Forelimb muscle (tissue), 1 donor: ENCODE measurements around the gene RABGEF1. TPM values are rescaled to one million over a fixed set of nuclear protein-coding genes. Genes with fewer than 3 reads are reported as not detected.
"Not testable (repeated sequence)": the region's sequence is repeated elsewhere in the genome, so short reads cannot be mapped to it uniquely, and the experiment has no call there.

Source experiments
- DNase-seq: peaks from one replicate; pipeline ENCODE4 v3.0.0-alpha.2; 2013; ENCODE audit warnings: low read depth
- polyA plus RNA-seq: library from polyadenylated mRNA; unstranded; fragments of 120-200 nt; gene quantifications from one replicate; pipeline ENCODE4 v1.2.1, GENCODE V29; 2013; ENCODE audit not compliant: insufficient read length

Gene RABGEF1
- polyA plus RNA-seq, 1 donor, result 18.0 TPM

- DNase-seq, result no peak
These were observed 5.4 kb upstream of the RABGEF1 start for GRCh38 chr7:66735154-66735553.

GRCh38 chr7:66735850-66736249, 4.7 kb upstream of the RABGEF1 start:
- DNase-seq, result no peak

GRCh38 chr7:66736892-66737291, 3.6 kb upstream of the RABGEF1 start:
- DNase-seq, result no peak

GRCh38 chr7:66737667-66738066, 2.9 kb upstream of the RABGEF1 start:
- no peak for DNase-seq

- DNase-seq, result no peak
These were observed 1.1 kb upstream of the RABGEF1 start for GRCh38 chr7:66739477-66739876.

- no peak for DNase-seq
These were observed 606 bp upstream of the RABGEF1 start for GRCh38 chr7:66739953-66740301.

- DNase-seq, result not testable (repeated sequence)
These were observed 612 bp downstream of the RABGEF1 start for GRCh38 chr7:66740980-66741709.

GRCh38 chr7:66741710-66742049, 1.1 kb downstream of the RABGEF1 start:
- no peak for DNase-seq

GRCh38 chr7:66742298-66742697, 1.8 kb downstream of the RABGEF1 start:
- not testable (repeated sequence) for DNase-seq

- no peak for DNase-seq
These were observed 3.4 kb downstream of the RABGEF1 start for GRCh38 chr7:66743920-66744319.

GRCh38 chr7:66747385-66747784, 6.9 kb downstream of the RABGEF1 start:
- no peak for DNase-seq

- no peak for DNase-seq
These were observed 7.5 kb downstream of the RABGEF1 start for GRCh38 chr7:66747881-66748511.

- DNase-seq, result no peak
These were observed 8.3 kb downstream of the RABGEF1 start for GRCh38 chr7:66748791-66749190.

GRCh38 chr7:66751945-66752344, 11.4 kb downstream of the RABGEF1 start:
- DNase-seq, result no peak

GRCh38 chr7:66754541-66754940, 14.0 kb downstream of the RABGEF1 start:
- DNase-seq, result no peak

GRCh38 chr7:66755059-66755458, 14.5 kb downstream of the RABGEF1 start:
- DNase-seq, result not testable (repeated sequence)

- not testable (repeated sequence) for DNase-seq
These were observed 15.7 kb downstream of the RABGEF1 start for GRCh38 chr7:66756227-66756626.

GRCh38 chr7:66756889-66757288, 16.4 kb downstream of the RABGEF1 start:
- no peak for DNase-seq

- no peak for DNase-seq
These were observed 17.4 kb downstream of the RABGEF1 start for GRCh38 chr7:66757939-66758338.

GRCh38 chr7:66758950-66759628, 18.6 kb downstream of the RABGEF1 start:
- DNase-seq, result no peak

- not testable (repeated sequence) for DNase-seq
These were observed 22.6 kb downstream of the RABGEF1 start for GRCh38 chr7:66763183-66763582.

GRCh38 chr7:66763633-66764355, 23.3 kb downstream of the RABGEF1 start:
- not testable (repeated sequence) for DNase-seq
